DMS53 treated with DMSO at 0.1 percent for 48 hours (cell line): ENCODE measurements around the gene NCBP1.
"Not testable (repeated sequence)": the region's sequence is repeated elsewhere in the genome, so short reads cannot be mapped to it uniquely, and the experiment has no call there.

Experiments
- DNase-seq: peaks from one replicate; lab custom pipeline; 2025; ENCODE audit not compliant: unreplicated experiment; lab: John Stamatoyannopoulos, UW

The NCBP1 gene

DNA sequence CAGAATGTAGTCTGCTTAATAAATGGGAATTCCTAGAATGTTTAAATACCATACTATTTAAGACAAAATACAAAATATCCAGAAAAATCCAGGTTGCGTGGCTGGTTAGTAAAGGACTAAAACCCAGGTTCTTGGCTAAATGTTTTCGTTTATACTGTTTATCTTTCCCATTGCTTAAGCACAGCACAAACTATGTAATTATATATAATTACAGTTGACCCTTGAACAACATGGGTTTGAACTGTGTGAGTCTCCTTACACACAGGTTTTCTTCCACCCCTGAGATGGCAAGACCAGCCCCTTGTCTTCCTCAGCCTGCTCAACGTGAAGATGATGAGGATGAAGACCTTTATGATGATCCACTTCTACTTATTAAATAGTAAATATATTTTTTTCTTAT, 38.8 kb downstream of the NCBP1 start:
- no peak for DNase-seq

DNA sequence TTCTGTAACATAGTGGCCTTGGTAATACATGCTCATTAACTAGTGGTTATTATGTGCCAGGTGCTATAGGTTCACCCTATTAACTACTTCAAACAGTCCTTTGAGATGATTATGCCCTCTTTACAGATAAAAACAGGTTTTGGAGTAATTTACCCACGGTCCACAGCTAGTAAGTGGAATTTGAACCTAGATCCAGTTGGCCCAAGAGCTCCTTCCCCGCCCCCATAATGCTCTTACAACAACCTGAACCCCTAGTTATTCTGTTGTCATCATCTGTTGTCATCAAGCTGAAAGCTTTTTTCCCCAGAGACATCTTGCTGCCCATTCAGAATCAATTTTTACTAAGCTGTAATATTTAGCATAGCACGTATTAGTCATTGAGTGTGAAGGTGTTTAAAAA, 40.3 kb downstream of the NCBP1 start:
- DNase-seq: no peak

DNA sequence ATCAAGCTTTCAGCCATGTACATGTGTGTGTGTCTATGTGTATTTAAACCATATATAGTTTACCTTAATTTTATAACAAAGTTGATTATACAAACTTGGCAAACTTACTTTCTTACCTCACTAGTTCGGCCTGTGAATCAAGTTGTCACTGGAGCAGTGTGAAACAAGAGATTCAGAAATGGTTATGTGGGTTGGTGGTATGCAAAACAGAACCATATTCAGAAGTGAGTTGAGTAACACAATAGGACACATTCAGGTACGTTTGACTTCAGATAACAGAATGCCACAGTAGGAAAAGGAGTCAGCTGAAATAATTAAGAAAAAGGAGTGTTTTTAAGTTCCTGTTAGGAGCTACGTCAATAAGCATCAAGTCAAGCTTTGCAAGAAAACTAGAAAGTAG, 42.0 kb downstream of the NCBP1 start:
- DNase-seq: no peak

DNA sequence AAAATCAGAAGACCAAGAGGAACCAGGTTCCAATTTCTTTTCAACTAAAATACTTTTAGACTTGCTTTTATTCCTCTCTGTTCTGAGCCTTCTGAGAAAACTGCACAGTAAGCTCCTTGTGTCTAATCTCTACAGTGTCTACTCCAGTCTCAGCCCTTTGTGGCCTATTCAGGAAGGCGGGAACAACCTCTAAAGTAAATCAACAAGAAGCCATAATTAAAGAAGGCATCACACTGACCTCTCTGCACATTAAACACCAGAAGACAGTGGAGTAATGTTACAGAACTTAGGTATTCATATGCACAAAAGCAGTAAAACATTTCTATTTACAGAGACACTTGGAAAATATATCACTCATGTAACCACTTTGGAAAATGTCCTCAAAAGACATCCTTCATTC, 48.6 kb downstream of the NCBP1 start:
- no peak for DNase-seq

DNA sequence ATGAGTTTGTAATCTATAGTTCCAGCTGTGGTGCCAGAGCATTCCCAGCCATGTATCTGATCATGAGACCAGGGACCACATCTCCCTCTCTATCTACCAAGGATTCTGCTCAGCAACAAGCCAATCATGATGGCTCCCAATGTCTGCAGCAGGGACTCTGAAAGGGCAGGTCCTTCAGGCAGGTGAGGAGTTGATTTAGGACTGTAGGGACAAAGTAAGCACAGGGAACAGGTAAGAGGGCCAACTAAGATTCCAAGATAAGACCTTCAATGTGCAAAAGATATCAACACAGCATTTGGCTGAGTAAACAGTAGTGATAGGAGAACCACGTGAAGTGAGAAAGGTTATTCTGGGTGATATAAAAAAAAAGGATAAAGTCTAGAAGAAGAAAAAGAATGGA, 55.0 kb downstream of the NCBP1 start:
- no peak for DNase-seq

DNA sequence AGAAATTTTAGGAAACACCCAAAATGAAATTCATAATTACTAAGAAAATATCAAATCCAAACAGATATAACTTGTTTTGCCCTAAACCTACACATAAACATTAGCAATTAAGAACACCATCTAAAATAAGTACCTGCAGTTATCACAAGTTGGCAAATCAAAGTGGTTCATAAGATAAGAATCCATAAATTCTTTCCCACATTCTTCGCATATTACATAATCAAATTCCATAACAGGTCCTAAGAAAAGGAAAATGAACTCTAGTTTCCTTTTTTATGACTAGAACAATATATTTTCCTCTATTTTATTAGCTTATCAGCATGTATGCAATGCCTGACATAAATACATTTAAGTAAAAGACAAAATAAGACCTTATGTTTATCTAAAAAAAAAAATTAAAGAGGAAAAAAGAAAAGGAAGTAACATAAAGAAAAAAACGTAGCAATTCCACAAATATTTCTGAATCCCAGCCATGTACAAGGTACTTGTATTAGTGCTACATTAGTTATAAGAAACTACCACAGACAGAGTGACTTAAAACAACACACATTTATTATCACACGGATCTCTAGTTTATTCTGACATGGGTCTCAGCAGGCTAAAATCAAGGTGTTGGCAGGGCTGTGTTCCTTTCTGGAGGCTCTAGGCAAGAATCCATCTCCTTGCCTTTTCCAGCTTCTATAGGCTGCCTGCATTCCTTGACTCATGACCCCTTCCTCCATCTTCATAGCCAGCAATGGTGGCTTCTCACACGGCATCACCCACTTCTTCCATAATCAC, 56.0 kb downstream of the NCBP1 start:
- no peak for DNase-seq

DNA sequence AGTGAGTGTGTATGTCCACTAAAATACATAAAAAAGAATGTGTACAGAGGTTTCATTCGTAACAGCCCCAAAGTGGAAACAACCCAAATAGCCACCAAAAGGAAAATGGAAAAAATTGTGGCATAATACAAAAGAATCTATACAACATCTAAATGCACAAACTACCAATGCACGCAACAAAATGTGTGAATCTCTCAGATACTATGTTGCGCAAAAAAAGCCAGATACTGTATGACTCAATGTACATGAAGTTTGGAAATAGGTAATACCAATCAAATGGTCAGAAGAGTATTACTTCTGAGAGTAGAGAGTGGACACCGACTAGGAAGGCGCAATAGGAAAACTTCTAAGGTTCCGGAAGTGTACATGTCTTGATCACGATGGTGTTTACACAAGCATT, 61.1 kb downstream of the NCBP1 start:
- no peak for DNase-seq

DNA sequence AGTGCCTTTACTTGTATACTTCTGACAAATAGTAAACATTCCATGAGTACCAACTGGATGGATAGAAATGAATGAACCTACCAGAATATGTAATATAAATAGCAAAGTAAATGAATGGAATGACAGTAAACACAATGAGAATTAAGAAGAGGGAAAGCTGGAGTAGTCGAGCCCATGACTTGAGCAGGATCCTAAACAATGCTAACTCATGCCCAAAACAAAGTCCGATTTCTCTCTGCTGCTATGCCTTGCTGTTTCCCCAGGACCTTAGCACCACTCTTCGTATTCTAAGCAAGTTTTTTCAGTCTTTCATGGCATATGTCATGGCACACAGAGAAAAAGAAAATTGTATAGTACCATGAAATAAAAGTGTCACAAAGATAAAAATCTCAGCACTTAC, 61.8 kb downstream of the NCBP1 start:
- no peak for DNase-seq

DNA sequence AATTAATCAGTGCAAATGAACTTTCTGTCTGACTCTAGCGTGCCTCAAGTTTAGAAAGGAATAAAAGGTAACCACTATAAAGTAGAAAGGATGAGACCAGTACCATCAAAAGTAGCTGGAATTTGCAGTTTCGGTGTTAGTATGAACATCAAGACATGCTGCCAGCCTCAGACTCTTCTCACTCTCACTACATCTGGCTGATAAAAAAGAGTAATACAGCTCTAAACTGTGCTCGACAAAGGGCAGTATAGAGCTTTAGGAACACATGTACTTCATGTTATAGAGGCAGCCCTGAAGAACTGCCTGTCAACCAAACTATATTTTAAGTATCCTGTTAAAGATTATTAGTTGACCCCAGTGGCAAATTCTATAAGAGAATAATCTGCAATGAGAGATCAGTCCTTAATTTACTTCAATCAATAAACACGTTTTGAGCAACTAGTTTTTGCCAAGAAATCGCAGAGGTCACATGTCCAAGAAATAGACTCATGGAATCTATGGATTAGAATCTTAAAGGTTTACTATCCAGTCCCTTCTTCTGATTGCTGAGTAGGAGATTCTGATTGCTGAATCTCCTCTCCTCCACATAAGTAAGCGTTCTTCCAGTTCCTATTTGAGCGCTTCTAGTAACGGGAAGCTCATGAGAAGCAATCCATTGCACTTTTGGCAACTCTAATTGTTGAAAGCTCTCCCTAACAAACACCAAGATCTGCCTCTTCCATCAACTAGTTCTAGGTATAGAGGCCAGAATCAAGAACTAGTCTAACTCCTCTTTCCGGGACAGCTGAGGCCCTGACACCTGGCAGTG, 62.6 kb downstream of the NCBP1 start:
- no peak for DNase-seq

DNA sequence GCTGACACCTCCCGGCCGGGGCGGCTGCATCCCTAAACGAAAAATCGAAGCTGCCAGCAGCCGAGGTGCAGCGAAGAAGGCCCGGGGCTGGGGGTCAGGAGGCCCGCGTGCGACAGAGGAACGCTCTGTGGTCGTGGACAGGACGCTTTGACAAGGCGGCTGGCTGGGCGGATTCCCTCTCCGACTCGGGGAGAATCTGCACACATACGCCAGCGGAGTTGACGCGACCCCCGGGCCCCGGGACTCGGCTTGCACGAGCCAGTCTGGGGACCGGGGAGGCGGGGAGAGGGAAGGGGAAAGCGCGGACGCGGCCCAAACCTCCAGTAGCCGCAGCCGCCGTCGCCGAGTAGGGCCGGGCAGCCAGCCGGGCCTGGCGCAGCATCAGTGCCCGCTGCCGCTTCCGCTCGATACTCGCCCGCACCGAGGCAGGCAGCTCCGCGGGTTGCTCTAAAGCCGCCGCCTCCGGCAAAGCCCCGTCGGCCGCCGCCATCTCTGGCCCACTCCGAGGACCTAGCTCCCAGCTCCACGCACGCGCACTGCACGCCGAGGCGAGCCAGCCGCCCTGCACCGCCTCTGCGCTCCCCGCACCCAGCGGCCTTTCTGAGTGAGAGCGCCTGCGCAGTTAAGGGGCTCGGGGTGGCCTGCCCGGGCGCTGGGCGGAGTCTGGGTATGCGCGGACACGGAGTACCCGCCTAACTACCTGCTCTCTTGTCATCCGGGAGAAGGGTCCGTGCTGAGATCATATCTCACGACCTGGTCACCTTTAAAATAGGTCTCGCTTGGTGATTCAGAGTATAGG, 63.4 kb downstream of the NCBP1 start, which contains the start of gene XPA:
Gene XPA, minus strand, starts transcription at position 538 of the 799 bp plus-strand sequence. Its CDS starts 48 bp downstream, at position 490.
- DNase-seq: peak; percentile 83

DNA sequence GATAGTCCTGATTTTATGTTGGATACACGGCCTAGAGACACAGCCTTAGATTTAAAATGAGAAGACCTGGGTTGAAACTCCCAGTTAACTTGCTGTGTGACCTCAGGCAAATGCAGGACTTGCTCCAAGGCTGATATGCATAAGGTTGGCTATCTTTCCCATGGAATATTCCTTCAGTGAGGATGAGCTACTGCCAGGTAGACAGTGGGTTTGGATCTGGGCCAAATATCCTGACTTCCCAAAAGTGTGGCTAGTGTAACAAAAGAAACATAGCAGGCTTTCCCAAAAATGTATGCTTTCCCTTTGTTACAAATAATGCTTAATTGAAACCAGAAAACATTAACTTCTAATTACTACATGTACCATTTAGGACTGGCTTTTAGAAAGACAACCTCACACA, 64.2 kb downstream of the NCBP1 start:
- DNase-seq: no peak

DNA sequence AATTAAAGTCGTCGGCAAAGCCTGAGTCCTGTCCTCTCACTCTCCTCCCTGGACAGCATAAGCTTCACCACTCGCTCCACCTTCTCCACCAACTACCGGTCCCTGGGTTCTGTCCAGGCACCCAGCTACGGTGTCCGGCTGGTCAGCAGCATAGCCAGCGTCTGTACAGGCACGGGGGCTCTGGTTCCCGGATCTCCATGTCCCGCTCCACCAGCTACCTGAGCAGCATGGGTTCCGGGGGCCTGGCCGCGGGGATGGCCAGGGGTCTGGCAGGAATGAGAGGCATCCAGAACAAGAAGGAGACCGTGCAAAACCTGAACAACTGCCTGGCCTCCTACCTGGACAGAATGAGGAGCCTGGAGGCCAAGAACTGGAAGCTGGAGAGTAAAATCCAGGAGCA, 65.2 kb downstream of the NCBP1 start:
- no peak for DNase-seq

DNA sequence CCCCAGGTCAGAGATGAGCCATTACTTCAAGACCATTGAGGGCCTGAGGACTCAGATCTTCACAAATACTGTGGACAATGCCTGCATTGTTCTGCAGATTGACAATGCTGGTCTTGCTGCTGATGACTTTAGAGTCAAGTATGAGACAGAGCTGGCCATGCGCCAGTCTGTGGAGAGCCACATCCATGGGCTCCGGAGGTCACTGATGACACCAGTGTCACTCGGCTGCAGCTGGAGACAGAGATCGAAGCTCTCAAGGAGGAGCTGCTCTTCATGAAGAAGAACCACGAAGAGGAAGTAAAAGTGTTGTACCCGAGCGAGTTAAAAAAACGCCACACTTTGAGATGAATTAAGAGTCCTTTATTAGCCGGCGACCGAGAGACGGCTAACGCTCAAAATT, 65.7 kb downstream of the NCBP1 start:
- not testable (repeated sequence) for DNase-seq

DNA sequence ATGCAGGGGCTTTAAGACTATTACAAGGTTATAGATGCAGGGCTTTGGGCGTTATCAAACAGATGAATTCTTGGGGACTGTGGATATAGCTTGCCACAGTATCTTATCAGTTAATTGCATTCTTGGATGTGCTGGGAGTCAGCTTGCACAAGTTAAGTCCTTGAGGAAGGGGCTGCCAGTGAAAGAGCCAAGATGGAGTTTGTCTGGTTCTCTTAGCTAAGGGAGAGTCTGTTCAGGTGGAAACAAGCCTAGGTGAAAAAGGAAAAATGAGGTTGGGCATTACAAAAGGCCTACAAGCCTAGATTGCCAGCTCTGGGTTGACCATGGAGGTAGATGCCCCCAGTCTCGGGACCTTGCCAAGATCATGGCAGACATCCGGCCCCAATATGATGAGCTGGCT, 66.2 kb downstream of the NCBP1 start:
- not testable (repeated sequence) for DNase-seq

DNA sequence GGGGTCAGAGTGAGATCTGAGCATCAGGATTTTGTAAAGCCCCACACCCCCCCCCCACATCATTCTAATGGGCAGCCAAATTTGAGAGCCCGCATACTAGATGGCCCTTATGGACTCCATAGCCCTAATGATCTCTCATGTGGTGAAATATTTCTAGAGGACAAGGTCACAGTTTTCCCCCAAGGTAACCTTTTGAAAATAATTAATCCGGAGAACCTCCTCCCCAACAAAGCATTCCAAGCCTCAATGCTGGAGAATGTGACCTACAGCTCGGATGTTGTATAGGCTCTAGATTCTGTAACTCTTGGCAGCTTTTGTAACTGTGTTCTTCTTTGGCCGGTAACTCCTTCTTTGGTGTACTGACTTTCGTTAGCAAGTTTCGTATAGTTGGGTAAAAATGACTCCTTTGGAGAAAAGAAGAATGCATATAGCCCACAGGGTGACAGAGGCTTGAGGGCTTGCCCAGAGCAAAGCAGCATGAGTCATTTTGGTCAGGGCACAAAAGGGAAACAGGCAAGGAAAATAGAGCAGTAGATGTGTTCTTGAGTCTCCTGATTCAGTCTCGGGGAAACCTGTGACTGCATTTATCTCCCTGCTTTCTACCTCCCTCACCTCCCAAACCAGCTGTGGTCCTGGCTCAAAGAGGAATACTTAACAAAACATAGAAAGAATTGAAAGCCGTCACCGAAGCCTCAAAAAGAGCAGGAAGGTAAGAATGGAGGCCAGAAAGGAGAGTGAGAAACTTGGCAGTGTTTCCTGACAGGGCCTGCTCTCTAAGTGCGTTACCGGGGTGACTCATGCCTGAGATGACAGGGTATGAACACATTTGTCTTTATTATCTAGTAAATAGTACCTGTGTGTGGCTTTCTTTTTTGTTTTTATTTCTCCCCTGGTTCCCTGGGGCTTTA, 70.1 kb downstream of the NCBP1 start:
- peak; percentile 37 for DNase-seq

DNA sequence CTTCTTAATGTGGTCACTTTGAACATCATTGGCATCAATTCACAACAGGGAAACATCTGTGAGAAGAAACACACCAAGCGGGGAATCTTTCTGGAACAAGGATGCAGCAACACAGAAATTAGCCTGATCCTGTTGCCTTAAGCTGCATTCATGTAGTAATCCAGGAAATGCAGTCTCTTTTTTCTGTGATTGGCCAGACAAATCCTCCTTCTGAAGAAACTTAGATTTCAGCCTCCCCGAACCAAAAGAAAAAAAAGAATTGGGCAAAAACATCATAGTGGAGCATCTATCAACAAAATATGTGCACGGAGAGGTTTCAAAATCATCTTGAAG, 70.7 kb downstream of the NCBP1 start:
- DNase-seq: peak; percentile 36

DNA sequence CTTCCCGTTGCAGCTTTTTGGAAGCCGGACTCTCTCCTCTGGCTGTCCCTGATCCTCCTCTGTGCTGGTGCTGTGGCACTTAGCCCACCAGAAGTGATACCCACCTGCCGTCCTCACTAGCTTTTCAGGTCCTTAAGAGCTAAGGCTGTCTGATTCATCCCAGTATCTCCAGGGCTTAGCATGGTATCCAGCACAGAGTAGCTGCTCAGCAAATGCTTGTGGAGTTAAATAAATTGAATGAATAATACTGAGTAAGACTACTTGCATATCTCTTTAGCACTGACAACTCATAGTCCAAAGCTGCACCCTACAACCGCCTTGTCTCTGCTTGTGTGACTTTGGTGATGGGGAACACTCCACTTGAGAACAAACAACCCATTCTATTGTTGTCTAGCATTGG, 71.2 kb downstream of the NCBP1 start:
- no peak for DNase-seq

DNA sequence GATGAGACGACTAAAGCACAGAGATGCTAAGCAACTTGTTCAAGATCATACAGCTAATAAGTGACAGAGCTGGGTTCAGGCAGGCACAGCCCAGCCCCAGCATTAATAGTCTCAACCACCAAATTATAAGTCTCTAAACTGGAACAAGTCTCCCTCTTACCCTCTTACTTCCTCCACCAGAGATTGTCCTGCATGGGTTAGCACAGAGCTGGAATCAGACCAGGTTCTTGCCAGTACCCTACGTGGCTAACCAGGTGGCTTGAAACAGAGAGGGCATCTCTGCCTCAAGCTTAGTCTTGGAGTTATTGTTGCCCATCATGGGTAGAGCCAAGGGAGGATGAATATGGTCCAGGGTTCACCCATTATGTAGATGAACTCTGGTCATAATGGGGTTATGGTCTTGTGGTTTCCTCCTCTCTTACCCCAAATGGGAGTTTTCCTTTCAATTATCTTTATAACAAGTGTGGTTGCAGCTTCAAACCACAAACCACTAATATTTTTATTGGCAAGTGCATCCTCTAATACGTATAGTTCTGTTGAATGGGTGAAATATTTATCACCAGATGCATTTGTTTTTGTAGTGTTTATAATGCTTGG, 71.8 kb downstream of the NCBP1 start:
- no peak for DNase-seq

DNA sequence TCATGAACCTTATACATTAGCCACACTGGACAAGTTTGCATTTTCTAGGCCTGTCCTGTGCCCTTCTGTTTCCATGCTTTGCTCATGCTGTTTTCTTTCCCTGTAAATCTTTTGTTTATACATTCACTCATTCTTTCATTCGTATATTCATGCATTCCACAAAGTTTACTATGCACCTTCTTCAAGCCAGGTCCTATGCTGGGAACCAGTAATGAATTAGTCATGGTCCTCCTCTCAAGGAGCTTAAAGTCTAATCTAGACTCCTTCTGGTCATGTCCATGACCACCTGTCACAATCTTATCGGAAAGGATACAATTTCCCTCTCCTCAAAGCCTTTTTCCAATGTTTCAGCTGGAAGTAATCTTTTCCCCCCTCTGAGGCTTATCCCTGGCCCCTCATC, 72.6 kb downstream of the NCBP1 start:
- DNase-seq: no peak
